Stimulated activated CD4-positive, alpha-beta T cell treated with anti-CD3 and anti-CD28 coated beads, Interleukin-1b, Interleukin-23, amount 100 ng/mL, for 48 hours (primary cell): ENCODE measurements around the gene MYCBPAP.
A peak's percentile ranks its signal among the peaks of the same experiment; 100 is the strongest.

Experiments used
- DNase-seq: peaks from one replicate; pipeline ENCODE4 v3.0.0-alpha.2; 2020

Gene MYCBPAP

DNA sequence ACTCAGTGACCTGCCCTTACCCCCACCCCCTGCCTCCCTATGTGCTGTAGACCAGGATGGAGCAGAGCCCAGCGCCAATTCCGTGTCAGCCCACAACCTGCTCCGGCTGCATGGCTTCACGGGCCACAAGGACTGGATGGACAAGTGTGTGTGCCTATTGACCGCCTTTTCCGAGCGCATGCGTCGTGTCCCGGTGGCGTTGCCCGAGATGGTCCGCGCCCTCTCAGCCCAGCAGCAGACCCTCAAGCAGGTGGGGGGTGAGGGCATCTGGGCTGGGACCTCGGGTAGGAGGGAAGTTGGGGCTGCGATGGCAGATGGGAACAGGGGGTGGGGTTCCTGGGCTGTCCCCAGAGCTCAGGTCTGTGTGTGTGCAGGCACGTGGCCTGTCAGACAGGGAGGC lies 46.0 kb downstream of the MYCBPAP start:
- no peak for DNase-seq

- DNase-seq: no peak
These were observed 48.6 kb downstream of the MYCBPAP start for GRCh38 chr17:50556803-50557202.

DNA sequence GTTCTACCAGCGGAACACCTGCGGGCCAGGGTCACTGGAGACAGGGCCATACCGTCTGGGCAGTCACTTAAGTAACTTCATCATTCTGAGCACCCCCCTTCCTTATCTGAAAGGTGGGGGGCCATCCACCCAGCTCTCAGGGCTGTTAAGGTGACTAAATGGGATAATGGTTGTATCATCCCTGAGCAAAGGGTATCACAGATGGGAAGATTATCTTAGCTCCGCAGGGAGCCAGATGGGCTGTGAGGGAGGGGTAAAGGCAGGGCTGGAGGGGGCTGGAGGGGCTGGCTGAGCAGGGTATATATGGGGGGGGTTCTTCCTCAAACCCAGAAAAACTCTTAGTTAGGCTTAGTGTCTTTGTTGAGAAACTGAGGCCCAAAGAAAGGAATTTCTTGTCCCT lies 49.4 kb downstream of the MYCBPAP start:
- DNase-seq: no peak

GRCh38 chr17:50558091-50558490 lies 49.9 kb downstream of the MYCBPAP start:
- DNase-seq: no peak

DNA sequence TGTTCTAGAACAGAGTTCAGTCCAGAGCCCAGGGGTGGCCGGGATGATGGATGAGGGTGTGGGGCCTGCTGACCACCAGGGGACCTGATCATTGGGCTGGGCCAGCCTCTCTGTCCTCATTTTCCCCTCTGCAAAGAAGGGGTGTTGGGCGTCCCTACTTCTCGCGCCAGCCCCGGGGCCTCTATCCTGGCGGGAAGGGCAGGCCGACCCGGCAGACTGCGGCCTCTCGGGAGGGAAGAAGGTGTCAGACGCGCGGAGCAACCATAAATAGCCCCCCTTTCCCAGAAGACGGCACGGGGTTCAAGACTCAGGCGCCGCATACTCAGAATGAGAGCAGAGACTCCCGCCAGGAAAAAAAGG lies 50.3 kb downstream of the MYCBPAP start:
- DNase-seq: no peak

GRCh38 chr17:50558941-50559614 lies 50.8 kb downstream of the MYCBPAP start:
- peak; percentile 22 for DNase-seq

DNA sequence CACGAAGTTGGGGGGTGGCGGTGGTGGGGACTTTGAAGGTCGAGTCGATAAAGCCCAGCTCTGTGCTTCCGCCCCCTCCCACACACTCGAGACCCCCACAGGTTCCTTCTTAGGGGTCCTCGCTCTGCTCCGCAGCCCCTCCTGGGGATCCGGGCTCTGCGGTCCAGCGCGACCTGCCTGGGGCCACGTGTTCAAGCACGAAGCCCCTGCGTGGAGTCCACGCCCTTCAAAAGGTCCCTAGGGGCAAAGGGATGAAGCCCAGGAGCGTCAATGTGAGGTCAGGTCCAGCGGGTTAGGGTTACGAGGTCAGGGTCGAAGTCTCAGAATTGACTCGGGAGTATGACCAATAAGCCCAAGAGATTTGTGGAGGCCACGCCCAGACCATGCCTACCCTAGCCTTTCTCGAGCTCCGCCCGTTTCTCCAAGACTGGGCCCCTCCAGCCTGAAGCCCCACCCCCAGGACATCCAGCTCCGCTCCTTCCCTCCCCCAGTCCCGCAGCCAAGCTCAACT lies 51.5 kb downstream of the MYCBPAP start:
- peak; percentile 41 for DNase-seq

- peak; percentile 87 for DNase-seq
These were observed 52.1 kb downstream of the MYCBPAP start, which contains the start of gene CACNA1G for GRCh38 chr17:50560185-50560824. CACNA1G (plus strand) TSS chr17:50560715; CDS start chr17:50561460, 745 bp downstream.

GRCh38 chr17:50560931-50561745 lies 52.9 kb downstream of the MYCBPAP start:
- DNase-seq: no peak

- DNase-seq: no peak
These were observed 53.5 kb downstream of the MYCBPAP start for GRCh38 chr17:50561746-50562141.

GRCh38 chr17:50562242-50563091 lies 54.2 kb downstream of the MYCBPAP start:
- no peak for DNase-seq

DNA sequence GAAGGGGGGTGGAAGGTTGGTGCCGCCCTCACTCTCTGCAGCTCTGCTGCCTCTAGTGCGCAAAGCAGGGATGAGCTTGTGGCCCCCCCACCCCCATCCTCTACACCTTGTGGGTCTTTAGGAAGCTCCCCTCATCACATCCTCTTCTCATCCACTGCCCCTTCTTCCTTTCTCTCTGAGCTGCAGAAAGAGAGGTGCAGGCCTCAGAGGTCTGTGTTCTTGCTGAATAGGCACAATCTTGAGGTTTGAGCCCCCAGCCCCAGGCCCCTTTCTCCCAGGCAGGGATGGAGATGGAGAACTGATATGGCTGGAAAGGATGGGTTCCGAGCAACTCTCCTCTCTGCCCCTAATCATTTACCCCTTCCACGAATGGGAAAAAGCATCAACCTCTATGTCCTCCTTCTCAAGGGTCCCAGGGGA lies 54.9 kb downstream of the MYCBPAP start:
- no peak for DNase-seq

DNA sequence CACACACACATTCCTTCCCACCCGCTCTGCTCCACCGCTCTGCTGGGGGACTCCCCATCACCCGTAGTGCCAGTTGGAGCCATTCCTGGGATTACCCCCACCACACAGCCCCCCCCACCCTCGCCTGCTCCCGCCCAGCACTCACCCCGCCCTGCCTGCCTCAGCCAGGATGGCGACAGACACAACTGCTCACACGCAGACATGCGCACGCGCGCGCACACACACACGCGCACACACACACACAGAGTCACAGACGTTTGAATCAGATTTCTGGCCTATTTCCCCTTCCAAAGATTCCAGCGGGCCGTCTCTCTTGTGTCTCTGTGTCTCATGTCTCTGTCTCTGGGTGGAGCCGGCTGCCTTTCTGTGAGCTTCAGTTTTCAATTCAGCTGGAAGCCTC lies 56.7 kb downstream of the MYCBPAP start:
- DNase-seq: no peak

- no peak for DNase-seq
These were observed 57.4 kb downstream of the MYCBPAP start for GRCh38 chr17:50565402-50566350.

GRCh38 chr17:50566886-50567285 lies 58.6 kb downstream of the MYCBPAP start:
- DNase-seq: no peak

DNA sequence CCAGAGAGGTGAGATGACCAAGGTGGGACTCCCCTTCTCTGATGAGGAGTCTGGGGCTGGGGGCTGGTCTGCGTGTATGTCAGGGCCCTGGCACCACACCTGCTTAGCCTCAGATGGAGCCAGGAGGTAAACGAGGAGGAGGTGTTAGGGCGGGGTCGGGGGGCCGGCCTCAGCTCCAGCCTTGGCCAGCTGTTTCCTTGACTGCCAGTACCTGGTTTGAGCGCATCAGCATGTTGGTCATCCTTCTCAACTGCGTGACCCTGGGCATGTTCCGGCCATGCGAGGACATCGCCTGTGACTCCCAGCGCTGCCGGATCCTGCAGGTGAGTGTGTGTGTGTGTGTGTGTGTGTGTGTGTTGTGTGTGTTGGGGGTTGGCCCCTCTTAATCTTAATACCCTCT lies 60.4 kb downstream of the MYCBPAP start:
- no peak for DNase-seq

GRCh38 chr17:50569592-50569991 lies 61.4 kb downstream of the MYCBPAP start:
- no peak for DNase-seq

GRCh38 chr17:50570032-50570431 lies 61.8 kb downstream of the MYCBPAP start:
- DNase-seq: no peak

DNA sequence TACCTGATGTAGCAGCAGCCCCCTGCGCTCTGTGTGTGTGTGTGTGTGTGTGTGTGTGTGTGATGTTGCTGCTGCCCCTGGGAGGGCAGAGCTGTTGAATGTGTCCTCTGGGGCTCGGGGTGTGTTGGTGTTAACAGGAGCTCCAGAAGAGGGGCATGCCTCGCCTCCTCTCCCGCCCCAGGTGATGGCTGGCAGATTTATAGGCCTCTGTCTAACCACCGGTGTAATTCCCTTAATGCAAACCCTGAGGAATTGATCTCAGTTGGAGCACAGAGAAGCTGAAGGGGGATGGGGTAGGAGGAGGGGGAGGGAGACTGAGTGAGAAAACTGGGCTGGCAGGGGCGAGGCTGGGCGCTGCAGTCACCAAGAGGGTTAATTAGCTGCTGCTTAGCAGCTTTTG lies 62.3 kb downstream of the MYCBPAP start:
- DNase-seq: no peak

DNA sequence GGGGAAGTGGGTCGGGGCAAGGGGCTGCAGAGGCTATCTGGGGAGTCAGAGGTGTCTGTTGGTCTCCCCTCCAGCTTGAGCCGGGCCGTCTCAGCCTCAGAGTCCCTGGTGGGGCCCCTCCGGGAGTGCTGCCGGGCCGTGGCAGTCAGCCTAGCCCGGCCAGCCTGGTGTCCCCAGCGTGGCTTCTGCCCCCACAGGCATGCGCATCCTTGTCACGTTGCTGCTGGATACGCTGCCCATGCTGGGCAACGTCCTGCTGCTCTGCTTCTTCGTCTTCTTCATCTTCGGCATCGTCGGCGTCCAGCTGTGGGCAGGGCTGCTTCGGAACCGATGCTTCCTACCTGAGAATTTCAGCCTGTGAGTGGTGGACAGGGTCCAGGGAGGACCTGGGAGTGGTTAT lies 63.4 kb downstream of the MYCBPAP start:
- no peak for DNase-seq

- DNase-seq: no peak
These were observed 64.3 kb downstream of the MYCBPAP start for GRCh38 chr17:50572541-50572940.
